Stimulated activated CD8-positive, alpha-beta memory T cell treated with anti-CD3 and anti-CD28 coated beads, Interleukin-4, amount 100 ng/mL, for 24 hours (primary cell): ENCODE results near the gene TSNAX.
"Not testable (repeated sequence)": the region's sequence is repeated elsewhere in the genome, so short reads cannot be mapped to it uniquely, and the experiment has no call there.

Experiments used
- DNase-seq: peaks from one replicate; pipeline ENCODE4 v3.0.0-alpha.2; 2020; ENCODE audit warnings: low read depth

Gene TSNAX

GRCh38 chr1:231561647-231562383 is 33.3 kb downstream of the TSNAX start:
- no peak for DNase-seq

GRCh38 chr1:231563247-231563646 is 34.8 kb downstream of the TSNAX start:
- no peak for DNase-seq

- no peak for DNase-seq
Measured at GRCh38 chr1:231564373-231564772, 35.9 kb downstream of the TSNAX start.

GRCh38 chr1:231566496-231566895 is 38.0 kb downstream of the TSNAX start:
- DNase-seq: no peak

- not testable (repeated sequence) for DNase-seq
Measured at GRCh38 chr1:231570262-231570661, 41.8 kb downstream of the TSNAX start.

- no peak for DNase-seq
Measured at GRCh38 chr1:231571904-231572303, 43.4 kb downstream of the TSNAX start.

GRCh38 chr1:231575472-231575871 is 47.0 kb downstream of the TSNAX start:
- DNase-seq: no peak

- no peak for DNase-seq
Measured at GRCh38 chr1:231576804-231577718, 48.6 kb downstream of the TSNAX start.

GRCh38 chr1:231580874-231581273 is 52.4 kb downstream of the TSNAX start:
- no peak for DNase-seq

GRCh38 chr1:231581859-231582258 is 53.4 kb downstream of the TSNAX start:
- no peak for DNase-seq

GRCh38 chr1:231583376-231583775 is 54.9 kb downstream of the TSNAX start:
- no peak for DNase-seq

- DNase-seq: no peak
Measured at GRCh38 chr1:231584117-231584516, 55.6 kb downstream of the TSNAX start.

- no peak for DNase-seq
Measured at GRCh38 chr1:231584921-231585320, 56.5 kb downstream of the TSNAX start.

GRCh38 chr1:231590453-231591198 is 62.2 kb downstream of the TSNAX start:
- no peak for DNase-seq

GRCh38 chr1:231591466-231591865 is 63.0 kb downstream of the TSNAX start:
- no peak for DNase-seq

- DNase-seq: no peak
Measured at GRCh38 chr1:231592809-231593208, 64.3 kb downstream of the TSNAX start.

- DNase-seq: not testable (repeated sequence)
Measured at GRCh38 chr1:231593264-231593663, 64.8 kb downstream of the TSNAX start.

GRCh38 chr1:231594123-231594522 is 65.7 kb downstream of the TSNAX start:
- no peak for DNase-seq

- no peak for DNase-seq
Measured at GRCh38 chr1:231594749-231595148, 66.3 kb downstream of the TSNAX start.

- no peak for DNase-seq
Measured at GRCh38 chr1:231596337-231596791, 67.9 kb downstream of the TSNAX start.

- no peak for DNase-seq
Measured at GRCh38 chr1:231597971-231598370, 69.5 kb downstream of the TSNAX start.

- DNase-seq: no peak
Measured at GRCh38 chr1:231600458-231600976, 72.0 kb downstream of the TSNAX start.
